Sciatic nerve (tissue), 2 donors: ENCODE data around the gene SMPD1. TPM values are rescaled to one million over a fixed set of nuclear protein-coding genes. Genes with fewer than 3 reads are reported as not detected.
"Not testable (repeated sequence)": the region's sequence is repeated elsewhere in the genome, so short reads cannot be mapped to it uniquely, and the experiment has no call there.

Source experiments
- ATAC-seq: fragments of 200-7000 bp; cut with Tn5 transposase; one replicate; pipeline ENCODE4 v1.9.1; 2020; ENCODE audit warnings: mild to moderate bottlenecking, moderate library complexity
- DNase-seq: peaks from one replicate; pipeline ENCODE4 v3.0.0-alpha.2; 2020; ENCODE audit warnings: low spot score
- intact Hi-C: fragments of 100-400 bp; cut with DNase I; formaldehyde crosslinking; loops from one replicate; pipeline ENCODE4 v1.14.2; 2022
- total RNA-seq: library from RNA; stranded (reverse); fragmentation: NEBNext Ultra II Directional; extraction: Animal tissue kit (Norgen Biotek cat#: 25700); gene quantifications from one replicate; pipeline ENCODE4 v1.2.1, GENCODE V29; 2021
- donor health status: DM: no; HTN: no; CAD: no.
- donor health status: DM: no; HTN: no; CAD: no.

The SMPD1 gene
- total RNA-seq, 1 donor from 2014 or later: 32.3 TPM

DNA sequence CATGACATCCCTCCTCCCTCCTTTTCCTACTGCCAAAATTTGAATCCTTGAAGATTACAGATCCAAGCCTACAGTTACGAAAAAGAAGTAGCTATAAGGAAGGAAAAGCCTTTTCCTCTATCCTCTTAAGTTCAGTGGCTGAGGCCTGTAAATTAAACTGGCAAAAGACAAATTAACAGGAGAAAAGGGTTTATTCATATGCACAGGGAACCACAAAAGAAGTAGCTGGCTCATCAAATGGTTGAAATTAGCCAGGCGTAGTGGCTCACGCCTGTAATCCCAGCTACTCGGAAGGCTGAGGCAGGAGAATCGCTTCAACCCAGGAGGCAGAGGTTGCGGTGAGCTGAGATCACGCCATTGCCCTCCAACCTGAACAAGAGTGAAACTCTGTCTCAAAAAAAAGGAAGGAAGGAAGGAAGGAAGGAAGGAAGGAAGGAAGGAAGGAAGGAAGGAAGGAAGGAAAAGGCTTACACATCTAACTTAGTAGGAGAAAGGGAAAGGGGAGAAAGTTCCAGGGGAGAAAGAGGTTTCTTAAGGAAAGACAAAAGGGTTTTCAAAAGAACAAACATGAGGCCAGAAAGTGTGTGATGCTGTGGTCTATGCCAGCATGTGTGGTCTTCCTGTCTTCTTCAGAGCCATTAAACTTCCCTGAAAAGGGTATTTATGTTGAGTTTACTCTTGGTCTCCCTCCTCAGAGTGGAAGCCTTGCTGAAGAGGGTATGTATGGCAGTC, 5.1 kb upstream of the SMPD1 start:
- intact Hi-C loops: no loop called here
- ATAC-seq (no peak), DNase-seq (no peak)

DNA sequence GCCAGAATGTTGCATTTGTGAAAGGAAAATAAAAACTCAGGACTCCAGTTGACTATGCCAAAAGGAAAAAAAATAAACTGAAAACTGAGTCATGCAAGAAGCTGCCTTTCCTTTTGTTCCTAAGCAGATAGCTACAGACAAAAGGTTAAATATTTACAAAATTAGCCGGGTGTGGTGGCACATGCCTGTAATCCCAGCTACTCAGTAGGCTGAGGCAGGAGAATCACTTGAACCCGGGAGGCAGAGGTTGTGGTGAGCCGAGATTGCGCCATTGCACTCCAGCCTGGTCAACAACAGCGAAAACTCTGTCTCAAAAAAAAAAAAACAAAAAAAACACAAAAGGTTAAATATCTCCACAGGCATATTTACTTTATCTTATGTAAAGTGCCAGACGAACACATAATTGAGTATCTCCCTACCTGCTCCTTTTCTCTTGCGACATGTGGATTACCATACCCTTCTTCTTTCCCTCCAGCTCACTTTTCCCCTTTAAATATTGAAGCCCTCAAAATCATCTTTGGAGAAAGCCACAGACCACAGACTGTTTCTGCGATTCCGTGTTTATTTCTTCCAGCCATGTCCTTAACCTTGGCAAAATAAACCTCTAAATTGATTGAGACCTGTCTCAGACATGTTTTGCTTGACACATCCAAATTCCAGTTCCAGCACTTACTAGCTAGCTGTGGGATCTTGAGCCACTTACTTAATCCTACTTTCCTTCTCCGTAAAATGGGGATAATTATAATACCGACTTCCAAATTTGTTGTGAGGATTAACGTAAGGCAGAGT, 2.3 kb upstream of the SMPD1 start:
- ATAC-seq (no peak), DNase-seq (no peak)
- intact Hi-C loops: no loop called here

DNA sequence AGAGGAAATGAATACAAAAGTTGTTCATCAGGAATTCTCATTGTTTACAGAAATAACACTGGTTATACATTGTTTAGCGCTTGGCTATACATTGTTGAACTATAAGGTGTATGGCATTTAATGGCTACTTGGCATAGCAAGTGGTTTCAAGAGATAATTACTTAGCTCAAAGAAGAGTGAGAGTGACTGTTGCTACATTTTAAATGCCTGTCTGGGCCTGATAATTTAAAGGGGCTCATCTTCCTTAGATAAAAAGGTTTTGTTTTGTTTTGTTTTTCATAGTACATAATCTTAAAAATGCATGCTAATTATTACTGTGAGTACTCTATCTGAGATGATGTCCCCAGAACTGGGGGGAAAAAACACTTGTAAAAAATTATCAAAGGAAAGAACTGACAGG, 1.5 kb upstream of the SMPD1 start:
- intact Hi-C loops: no loop called here

DNA sequence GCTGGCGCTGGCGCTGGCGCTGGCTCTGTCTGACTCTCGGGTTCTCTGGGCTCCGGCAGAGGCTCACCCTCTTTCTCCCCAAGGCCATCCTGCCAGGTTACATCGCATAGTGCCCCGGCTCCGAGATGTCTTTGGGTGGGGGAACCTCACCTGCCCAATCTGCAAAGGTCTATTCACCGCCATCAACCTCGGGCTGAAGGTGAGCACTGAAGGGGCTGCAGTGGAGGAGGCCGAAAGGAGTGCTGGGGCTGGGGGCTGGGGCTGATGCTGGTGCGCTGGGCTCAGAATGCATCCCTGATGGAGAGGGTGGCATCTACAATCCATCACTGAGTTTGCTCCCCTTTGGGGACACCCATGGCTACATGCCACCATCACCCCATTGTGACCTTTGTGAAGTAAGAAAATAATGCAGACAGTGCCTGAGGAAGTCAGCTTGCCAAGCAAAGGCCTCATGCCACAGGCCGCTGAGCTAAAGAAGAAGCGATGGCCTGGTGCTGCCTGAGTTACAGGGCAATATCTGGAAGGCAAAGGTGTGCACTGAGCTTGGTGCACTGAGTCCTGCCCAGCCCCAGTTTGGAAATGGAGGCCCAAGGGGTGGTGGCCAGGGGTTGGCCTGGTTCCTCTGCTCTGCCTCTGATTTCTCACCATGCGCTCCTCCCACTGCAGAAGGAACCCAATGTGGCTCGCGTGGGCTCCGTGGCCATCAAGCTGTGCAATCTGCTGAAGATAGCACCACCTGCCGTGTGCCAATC, 620 bp downstream of the SMPD1 start:
- intact Hi-C loops: no loop called here
- DNase-seq: no peak
- ATAC-seq: no peak

More for the DNA sequence above, 1.5 kb upstream of the SMPD1 start:
- ATAC-seq (no peak), DNase-seq (no peak)

DNA sequence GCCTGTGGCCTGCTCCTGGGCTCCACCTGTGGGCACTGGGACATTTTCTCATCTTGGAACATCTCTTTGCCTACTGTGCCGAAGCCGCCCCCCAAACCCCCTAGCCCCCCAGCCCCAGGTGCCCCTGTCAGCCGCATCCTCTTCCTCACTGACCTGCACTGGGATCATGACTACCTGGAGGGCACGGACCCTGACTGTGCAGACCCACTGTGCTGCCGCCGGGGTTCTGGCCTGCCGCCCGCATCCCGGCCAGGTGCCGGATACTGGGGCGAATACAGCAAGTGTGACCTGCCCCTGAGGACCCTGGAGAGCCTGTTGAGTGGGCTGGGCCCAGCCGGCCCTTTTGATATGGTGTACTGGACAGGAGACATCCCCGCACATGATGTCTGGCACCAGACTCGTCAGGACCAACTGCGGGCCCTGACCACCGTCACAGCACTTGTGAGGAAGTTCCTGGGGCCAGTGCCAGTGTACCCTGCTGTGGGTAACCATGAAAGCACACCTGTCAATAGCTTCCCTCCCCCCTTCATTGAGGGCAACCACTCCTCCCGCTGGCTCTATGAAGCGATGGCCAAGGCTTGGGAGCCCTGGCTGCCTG, 1.4 kb downstream of the SMPD1 start:
- no peak for DNase-seq
- intact Hi-C loops: no loop called here
- ATAC-seq: no peak

DNA sequence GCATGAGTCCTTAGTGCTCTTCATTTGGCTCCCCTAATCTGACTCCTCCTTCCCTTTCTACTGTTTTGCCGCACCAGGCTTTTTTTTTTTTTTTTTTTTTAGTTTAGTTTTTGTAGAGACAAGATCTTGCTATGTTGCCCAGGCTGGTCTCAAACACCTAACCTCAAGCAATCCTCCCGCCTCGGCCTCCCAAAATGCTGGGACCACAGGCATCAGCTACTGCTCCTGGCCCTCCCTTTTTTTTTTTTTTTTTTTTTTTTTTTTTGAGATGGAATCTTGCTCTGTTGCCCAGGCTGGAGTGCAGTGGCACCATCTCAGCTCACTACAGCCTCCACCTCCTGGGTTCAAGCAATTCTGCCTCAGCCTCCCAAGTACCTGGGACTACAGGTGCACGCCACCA, 2.0 kb downstream of the SMPD1 start:
- ATAC-seq, DNase-seq, intact Hi-C loops: not testable (repeated sequence)

DNA sequence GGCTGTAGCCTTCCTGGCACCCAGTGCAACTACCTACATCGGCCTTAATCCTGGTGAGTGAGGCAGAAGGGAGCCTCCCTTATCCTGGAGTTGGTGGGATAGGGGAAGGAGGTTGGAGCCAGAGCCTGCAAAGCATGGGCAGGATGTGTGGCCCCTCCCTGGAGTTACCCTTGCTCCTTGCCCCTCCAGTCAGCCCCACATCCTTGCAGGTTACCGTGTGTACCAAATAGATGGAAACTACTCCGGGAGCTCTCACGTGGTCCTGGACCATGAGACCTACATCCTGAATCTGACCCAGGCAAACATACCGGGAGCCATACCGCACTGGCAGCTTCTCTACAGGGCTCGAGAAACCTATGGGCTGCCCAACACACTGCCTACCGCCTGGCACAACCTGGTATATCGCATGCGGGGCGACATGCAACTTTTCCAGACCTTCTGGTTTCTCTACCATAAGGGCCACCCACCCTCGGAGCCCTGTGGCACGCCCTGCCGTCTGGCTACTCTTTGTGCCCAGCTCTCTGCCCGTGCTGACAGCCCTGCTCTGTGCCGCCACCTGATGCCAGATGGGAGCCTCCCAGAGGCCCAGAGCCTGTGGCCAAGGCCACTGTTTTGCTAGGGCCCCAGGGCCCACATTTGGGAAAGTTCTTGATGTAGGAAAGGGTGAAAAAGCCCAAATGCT, 3.9 kb downstream of the SMPD1 start:
- DNase-seq (no peak), ATAC-seq (no peak)
- intact Hi-C loops: no loop called here

DNA sequence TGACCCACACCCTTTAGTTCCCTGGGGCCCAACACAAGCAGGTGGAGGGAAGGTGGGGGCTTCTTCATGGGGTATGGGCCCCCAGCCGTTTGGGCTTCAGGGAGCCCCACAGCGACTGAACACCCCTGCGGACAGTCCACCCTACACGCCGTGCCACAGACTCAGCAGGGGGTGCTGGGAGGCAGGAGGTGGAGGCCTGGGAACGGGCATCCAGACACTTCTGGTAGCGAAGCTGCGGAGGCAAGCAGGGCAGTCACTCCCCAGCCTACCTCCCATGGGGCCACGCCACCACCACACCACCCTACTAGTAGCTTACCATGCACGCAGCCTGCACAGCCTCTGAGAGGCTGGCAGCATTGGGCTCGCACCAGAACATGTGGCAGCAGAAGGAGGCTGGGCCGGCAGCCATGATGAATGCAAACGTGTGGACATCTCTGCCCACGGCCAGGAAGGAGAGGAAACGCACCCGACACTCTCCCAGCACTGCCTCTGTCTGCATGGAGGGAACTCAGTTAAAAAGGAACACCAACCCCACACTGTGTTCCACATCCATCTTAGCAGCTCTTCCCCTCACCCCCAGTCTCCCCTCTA, 5.3 kb downstream of the SMPD1 start:
- intact Hi-C loops: no loop called here
- DNase-seq: no peak
- no peak for ATAC-seq

DNA sequence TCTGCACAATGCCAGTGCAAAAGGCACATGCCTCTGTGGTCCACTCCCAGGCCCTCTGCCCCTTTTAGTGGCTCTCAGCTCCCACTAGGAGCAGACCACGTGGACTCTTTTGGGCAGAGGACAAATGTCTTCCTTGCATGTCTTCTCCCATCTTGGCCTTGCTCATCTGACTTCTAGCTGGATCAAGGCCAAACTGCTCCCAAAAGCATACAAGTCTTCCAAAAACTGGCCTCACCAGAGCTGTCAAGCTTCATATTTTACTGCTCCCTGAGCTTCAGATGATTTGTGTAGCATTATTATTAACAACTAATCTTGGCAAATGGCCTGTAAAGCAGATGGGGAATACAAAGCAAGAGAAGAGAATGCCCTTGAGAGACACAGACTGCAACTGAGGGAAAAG, 6.9 kb downstream of the SMPD1 start:
- intact Hi-C loops: no loop called here
- ATAC-seq (no peak), DNase-seq (no peak)

DNA sequence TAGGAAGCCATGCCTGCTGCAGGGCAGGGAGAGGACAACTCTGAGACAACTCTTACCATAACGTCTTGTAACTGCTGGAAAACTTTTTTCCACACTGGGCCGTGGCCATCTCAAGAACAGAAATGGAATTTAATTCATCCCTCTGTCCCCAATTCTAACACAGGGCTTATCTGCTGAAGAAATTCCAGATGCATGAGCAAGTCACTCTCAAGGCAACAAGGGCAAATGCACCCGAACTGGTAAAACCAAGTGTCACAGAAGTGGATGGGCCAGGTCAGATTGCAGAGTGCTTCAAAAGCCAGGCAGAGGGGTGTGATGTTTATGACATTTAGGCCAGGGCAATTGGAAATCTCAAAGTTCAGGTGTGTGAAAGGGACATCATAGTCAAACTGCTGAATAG, 7.4 kb downstream of the SMPD1 start:
- intact Hi-C loops: no loop called here
- DNase-seq (no peak), ATAC-seq (no peak)

DNA sequence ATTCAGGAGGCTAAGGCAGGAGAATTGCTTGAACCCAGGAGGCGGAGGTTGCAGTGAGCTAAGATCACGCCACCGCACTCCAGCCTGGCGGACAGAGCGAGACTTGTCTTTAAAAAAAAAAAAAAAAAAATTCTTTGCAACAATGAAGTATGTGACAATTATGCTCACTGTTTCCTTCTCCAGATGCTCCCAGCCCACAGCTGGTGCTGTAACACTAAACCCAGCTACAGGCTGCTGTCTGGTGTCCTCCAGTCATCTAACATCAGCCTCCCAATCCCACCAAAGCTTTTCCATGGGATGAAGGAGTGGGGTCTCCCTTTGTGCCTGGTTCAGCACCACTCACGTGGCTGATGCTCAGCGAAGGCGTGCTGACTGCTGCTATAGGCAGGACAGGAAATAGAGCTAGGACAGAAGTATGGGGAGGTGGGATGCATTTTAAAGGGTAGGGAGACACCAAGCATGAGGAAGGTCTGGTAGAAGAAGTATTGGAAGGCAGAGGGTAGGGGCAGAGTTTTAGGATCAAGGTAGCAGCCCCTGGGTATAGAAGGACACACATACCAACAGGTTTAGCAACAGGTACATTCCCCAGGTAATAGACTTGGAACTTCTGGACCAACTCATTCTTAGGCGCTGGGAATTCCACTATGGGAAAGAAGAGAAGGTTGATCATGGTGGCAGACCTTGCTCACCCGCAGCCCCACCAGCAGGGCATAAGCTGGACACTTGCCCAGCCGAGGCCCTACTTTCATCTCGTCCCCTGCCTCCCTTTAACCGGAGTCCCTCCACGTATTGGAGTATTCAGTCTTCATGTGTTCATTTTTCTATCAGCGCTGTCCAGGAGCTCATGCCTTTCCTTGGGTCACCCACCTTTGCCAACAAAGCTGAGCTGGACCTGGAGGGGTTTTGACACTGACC, 10.4 kb downstream of the SMPD1 start:
- DNase-seq (no peak), ATAC-seq (no peak)
- intact Hi-C loops: no loop called here

DNA sequence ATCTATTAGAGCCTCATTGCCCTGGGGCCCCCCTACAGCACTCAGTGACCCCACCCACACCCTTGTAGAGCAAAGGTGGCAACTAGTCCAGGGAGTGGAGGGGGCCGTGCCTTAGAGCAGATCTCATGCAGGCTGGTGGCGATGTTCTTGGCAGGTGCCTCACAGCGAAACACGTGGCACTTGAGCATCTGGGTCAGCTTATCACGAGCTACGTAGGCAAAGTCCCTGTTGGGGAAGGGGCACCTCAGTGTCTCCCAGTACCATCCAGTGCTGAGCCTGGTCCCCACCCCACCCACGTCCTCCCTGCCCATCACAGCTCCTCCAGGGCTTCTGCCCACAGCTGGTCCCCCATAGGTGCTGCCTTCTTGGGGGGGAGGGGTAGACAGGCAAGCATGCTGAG, 11.2 kb downstream of the SMPD1 start:
- DNase-seq (no peak), ATAC-seq (no peak)
- intact Hi-C loops: no loop called here

DNA sequence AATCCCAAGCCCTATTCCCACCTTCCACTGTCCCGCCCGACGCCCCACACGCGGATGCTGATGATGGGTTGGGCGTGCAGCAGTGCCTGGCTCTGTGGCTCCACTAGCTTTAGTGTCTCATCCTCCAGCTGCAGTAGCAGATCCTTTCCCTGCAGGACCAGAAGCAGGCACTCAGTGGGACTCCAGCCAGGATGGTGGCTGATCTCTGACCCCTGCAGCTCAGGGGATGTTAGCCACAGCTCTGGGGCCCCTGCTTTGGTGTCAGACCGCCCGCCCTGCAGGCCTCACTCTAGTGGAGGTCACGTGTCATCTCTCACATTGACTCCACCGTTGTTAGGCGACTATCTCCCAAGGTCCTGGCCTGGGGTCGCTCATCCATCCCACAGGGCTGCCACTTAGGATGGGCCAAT, 11.8 kb downstream of the SMPD1 start:
- no peak for ATAC-seq
- DNase-seq: no peak
- intact Hi-C loops: no loop called here

DNA sequence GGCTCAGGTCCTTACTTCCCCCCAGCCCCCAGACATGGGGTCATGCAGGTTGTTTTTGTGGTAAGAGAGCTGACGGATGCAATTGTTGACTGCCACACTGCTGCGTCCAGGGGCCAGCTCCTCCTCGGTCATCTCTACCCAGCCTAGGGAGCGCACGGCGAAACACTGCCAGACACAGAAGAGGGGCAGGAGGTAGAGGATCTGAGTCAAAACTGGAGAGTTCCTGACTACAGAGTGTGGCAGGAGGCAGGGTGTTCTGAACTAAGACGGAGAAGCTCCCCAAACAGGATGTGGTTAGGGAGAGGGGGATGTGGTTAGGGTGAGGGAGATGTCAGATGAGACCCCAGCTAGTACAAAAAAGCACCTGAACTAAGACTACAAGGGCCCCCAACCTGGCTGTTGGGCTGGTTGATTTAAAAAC, 12.3 kb downstream of the SMPD1 start:
- intact Hi-C loops: no loop called here
- DNase-seq: no peak
- ATAC-seq: no peak

DNA sequence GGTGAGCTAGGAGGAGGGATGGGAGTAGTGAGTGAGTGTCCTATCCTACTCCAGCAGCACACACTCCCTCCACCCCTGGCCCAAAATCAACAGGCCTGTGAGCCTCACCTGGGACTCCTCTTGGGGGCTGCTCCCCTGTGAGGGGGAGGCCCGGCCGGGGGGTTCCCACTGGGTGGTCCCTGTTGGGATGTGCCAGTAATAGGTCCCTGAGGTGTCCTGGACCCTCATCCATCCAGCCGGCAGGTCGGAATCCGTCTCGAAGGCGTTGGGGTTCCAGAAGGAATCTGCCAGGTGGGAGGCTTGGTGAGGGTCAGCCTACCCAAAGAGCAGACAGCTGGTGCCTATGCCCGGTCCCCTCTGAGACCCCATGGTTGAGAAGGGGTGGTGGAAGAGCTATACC, 13.3 kb downstream of the SMPD1 start:
- ATAC-seq (no peak), DNase-seq (no peak)
- intact Hi-C loops: no loop called here

DNA sequence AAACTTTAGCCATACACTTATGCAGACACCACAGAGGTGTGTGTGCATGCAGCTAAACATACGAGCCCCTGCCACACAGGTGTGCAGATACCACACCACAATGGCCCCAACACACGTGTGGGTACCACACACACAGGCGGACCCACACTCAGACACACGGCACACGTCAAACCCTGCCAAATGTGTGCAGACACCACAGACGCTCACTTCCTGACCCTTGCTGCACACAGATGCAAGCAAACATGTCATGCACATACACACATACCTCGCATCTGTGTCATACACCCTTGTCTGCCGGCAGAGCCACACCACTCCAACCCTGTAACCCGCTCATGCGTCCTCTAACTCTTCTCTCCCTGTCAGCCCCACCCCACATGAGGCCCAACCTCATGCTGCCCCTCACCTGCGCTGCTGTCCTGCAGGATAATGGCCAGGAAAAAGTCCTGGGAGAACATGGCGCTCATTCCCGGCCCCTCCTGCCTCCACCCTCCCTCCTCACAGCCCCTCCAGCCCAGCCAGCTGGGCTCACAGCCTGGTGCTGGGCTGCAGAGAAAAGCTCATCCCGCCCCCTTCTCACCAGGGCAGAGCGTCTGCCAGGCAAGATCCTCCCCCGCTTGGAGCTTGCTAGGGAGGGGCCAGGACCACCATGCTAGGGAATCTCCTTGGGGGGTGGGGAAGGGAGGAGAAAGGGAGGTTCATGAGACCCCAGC, 14.2 kb downstream of the SMPD1 start:
- intact Hi-C loops: no loop called here
- no peak for DNase-seq
- no peak for ATAC-seq

DNA sequence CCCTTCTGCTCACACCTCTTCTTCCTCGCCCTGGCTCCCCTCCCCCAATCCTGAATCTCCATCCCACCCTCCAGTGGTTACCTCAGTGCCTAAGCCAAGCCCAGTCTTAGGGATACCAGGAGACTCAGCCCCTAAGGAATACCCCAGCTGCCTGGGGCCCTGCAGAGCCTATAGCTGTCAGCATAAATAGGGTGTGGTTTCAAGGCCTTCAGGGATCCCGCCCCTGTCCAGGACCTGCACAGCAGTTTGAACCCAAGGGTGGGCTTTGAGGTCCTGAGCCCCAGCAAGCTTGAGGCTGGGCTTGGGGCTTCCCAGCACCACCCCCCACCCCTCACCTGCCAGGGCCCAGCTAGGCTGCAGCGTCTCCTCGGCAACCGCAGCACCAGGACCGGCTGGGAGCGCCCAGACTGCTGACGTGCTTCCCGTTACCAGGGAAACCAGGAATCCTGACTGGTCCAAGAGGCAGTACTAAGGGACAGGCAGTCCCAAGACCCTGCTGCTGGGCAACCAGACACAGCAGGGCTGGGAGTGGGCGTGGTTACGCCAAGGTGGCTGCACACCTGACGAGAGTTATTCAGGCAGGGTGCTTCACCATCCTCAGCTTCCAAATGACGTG, 14.9 kb downstream of the SMPD1 start:
- intact Hi-C loops: no loop called here
- DNase-seq (no peak), ATAC-seq (peak; percentile 70)
